ENCODE results near the gene DIO1. TPM values are rescaled to one million over a fixed set of nuclear protein-coding genes. Genes with fewer than 3 reads are reported as not detected.

DIO1 gene
- total and polyA plus RNA-seq, 9 of the 15 experiments (the other 6 are each of a cell fraction or from before 2014, with no cell fraction given), result not detected

DNA sequence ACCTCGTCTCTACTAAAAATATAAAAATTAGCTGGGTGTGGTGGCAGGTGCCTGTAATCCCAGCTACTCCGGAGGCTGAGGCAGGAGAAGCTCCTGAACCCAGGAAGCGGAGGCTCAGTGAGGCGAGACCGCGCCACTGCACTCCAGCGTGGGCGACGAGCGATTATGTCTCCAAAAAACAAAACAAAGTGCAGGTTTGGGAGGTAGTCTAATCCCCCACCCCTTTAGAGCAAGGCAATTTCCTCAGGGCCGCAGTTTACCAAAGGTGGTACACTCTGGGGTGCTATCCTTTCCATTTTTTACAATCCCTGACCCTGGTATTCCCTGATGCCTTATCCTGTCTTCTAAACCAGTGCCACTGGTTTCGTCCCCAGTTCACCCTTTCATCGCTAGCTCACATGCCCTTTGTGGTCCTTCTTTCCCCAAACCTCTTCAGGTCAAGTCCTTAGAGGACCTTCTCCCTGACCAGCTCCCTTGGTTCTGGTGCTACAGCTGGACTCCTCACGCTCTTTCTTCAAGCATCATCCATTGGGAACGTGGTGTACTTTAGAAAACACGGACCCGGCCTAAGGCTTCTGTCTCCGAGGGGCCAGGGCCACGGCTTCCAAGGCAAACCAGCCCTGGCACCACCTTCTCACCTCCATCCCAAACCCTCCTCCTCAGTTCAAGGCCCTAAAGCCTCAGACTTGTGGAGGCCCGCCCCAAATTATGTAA, 50.6 kb downstream of the DIO1 start:
- H3K4me2 ChIP-seq (ENCODE audit: insufficient read depth, low read length), result peak overlapping the region; percentile 91
- peak overlapping the region; percentile 91 for H3K27ac ChIP-seq (ENCODE audit: extremely low read depth, low read depth, low read length)
- 3% methylated on average over 20 of the region's 20 CpGs for WGBS (ENCODE audit: insufficient coverage, low coverage, missing lambda C conversion rate)
- peaks cover 27 to 29% of the 10 kb centered on the region in 2 experiments for H3K4me1 ChIP-seq (replicated peaks in 1 of 2; ENCODE audit: control insufficient read depth in 2 of 2, insufficient read depth in 2 of 2, low read length in 2 of 2)
- H3K4me3 ChIP-seq, result peak overlapping the region; percentile 88
- BruUV-seq (replicated peaks), result TSS peak; percentile 55
- FAIRE-seq (peak; percentile 6), ATAC-seq (0 out of 3 replicates have a peak, but pooled peaks have one; percentile 0), DNase-seq (ENCODE audit: extremely low read depth in 1 of 4, low spot score in 3 of 4) (peak in 3 of 4 experiments; percentile 28 to 51 (median 29))
- H3K9me1 ChIP-seq (ENCODE audit: control insufficient read depth, insufficient read depth, low read length), result no peaks in the 10 kb centered on the region
- H3K79me2 ChIP-seq (ENCODE audit: control insufficient read depth, insufficient read depth, low read length), result peaks cover 88% of the 10 kb centered on the region
- H3K9ac ChIP-seq (ENCODE audit: insufficient read depth in 1 of 2, low read depth in 2 of 2, low read length in 2 of 2), result peak overlapping the region; percentile 84 to 97
- POLR2A ChIA-PET, result interaction anchor here (0.5 to 2.2 kb wide), 11 partner anchors 8 to 709 kb away, joined by 3 to 9 read pairs (median 4); partner anchors contain the start of gene YIPF1
- CTCF ChIA-PET (ENCODE audit: low intra/inter-chr PET ratio), result no interaction called here
- peak overlapping the region; percentile 92 for H2AFZ ChIP-seq (ENCODE audit: low read depth, low read length)
- H4K20me1 ChIP-seq (replicated peaks; ENCODE audit: control insufficient read depth, insufficient read depth, low read length), result peaks cover 11% of the 10 kb centered on the region
- in situ Hi-C loops (cut with MboI), result no loop called here
- intact Hi-C loops (cut with micrococcal nuclease), result loop anchor here (5.0 to 10.0 kb wide), 2 partner anchors 108 to 460 kb away; partner anchors contain the start of genes TCEANC2 and TMEM59
- peaks cover 22% of the 10 kb centered on the region for H3K36me3 ChIP-seq (ENCODE audit: control insufficient read depth, insufficient read depth, low read length)
- H3K9me3 ChIP-seq (replicated peaks; ENCODE audit: control insufficient read depth, insufficient read depth, low read depth, low read length), result no peaks in the 10 kb centered on the region
- H3K27me3 ChIP-seq (ENCODE audit: control insufficient read depth in 2 of 2, insufficient read depth in 2 of 2, low read length in 2 of 2), result no peaks in the 10 kb centered on the region
- TF ChIP-seq KLF1 (tag; IDR thresholded peaks at IDR 0.05), result no peak
- peak; percentile 84 for TF ChIP-seq EGR1 (conservative IDR thresholded peaks at IDR 0.05)
- 0 out of 2 replicates have a peak, but pooled peaks have one; percentile 1 for TF ChIP-seq ETV1 (tag; conservative IDR thresholded peaks at IDR 0.05; ENCODE audit: low read depth)
- TF ChIP-seq, protein P1, sequence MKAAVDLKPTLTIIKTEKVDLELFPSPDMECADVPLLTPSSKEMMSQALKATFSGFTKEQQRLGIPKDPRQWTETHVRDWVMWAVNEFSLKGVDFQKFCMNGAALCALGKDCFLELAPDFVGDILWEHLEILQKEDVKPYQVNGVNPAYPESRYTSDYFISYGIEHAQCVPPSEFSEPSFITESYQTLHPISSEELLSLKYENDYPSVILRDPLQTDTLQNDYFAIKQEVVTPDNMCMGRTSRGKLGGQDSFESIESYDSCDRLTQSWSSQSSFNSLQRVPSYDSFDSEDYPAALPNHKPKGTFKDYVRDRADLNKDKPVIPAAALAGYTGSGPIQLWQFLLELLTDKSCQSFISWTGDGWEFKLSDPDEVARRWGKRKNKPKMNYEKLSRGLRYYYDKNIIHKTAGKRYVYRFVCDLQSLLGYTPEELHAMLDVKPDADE (conservative IDR thresholded peaks at IDR 0.05; ENCODE audit: control insufficient read depth, low read depth, low read length), result no peak
- TF ChIP-seq, protein P2, sequence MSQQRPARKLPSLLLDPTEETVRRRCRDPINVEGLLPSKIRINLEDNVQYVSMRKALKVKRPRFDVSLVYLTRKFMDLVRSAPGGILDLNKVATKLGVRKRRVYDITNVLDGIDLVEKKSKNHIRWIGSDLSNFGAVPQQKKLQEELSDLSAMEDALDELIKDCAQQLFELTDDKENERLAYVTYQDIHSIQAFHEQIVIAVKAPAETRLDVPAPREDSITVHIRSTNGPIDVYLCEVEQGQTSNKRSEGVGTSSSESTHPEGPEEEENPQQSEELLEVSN (IDR thresholded peaks at IDR 0.05; ENCODE audit: borderline replicate concordance in 1 of 2, extremely low read depth in 1 of 2, insufficient read depth in 1 of 2, insufficient read length in 1 of 2, low read depth in 1 of 2, low read length in 1 of 2, poor library complexity in 1 of 2, severe bottlenecking in 1 of 2), result peak in 1 of 2 experiments; percentile 1
- TF ChIP-seq SIN3A (IDR thresholded peaks at IDR 0.05; ENCODE audit: borderline replicate concordance in 2 of 2, control insufficient read depth in 1 of 2, low read depth in 2 of 2, low read length in 2 of 2), result 0 out of 4 replicates have a peak, but pooled peaks of 1 of the 2 experiments have one; percentile 33
- 0 out of 2 replicates have a peak, but pooled peaks have one; percentile 4 for TF ChIP-seq CREM (IDR thresholded peaks at IDR 0.05; ENCODE audit: low read depth)
- no peak for TF ChIP-seq ELF2 (CRISPR knock-in tag; IDR thresholded peaks at IDR 0.05)
- TF ChIP-seq NR1H2 (CRISPR knock-in tag; IDR thresholded peaks at IDR 0.05), result no peak
- peak; percentile 14 for TF ChIP-seq TAF1 (IDR thresholded peaks at IDR 0.05; ENCODE audit: control insufficient read depth, extremely low read depth, insufficient read depth, low read length, severe bottlenecking)
- no peak for TF ChIP-seq KHSRP (IDR thresholded peaks at IDR 0.05)
- TF ChIP-seq GATAD2B (IDR thresholded peaks at IDR 0.05; ENCODE audit: borderline replicate concordance), result no peak
- 0 out of 4 replicates have a peak, but pooled peaks of 1 of the 2 experiments have one; percentile 64 for TF ChIP-seq HDAC1 (IDR thresholded peaks at IDR 0.05)
- TF ChIP-seq CHCHD3 (CRISPR knock-in tag; IDR thresholded peaks at IDR 0.05), result no peak
- TF ChIP-seq COPS2 (conservative IDR thresholded peaks at IDR 0.05), result no peak
- TF ChIP-seq, protein P3, sequence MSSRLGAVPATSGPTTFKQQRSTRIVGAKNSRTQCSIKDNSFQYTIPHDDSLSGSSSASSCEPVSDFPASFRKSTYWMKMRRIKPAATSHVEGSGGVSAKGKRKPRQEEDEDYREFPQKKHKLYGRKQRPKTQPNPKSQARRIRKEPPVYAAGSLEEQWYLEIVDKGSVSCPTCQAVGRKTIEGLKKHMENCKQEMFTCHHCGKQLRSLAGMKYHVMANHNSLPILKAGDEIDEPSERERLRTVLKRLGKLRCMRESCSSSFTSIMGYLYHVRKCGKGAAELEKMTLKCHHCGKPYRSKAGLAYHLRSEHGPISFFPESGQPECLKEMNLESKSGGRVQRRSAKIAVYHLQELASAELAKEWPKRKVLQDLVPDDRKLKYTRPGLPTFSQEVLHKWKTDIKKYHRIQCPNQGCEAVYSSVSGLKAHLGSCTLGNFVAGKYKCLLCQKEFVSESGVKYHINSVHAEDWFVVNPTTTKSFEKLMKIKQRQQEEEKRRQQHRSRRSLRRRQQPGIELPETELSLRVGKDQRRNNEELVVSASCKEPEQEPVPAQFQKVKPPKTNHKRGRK (tag; IDR thresholded peaks at IDR 0.05), result 0 out of 2 replicates have a peak, but pooled peaks have one; percentile 9
- TF ChIP-seq SMARCC2 (IDR thresholded peaks at IDR 0.05; ENCODE audit: low read depth), result no peak
